DOHH2 (cell line): ENCODE measurements around the gene ROBO2.

Source experiments
- H3F3A ChIP-seq: fragments of 200-600 bp; sonication (generic), shearing (Covaris generic); 2 replicates; pipeline ENCODE4 v1.6.0; 2016; ENCODE audit warnings: antibody characterized with exemption, mild to moderate bottlenecking; ENCODE audit not compliant: control insufficient read depth, insufficient read depth
- H3K27ac ChIP-seq: fragments of 200-600 bp; sonication (generic); 2 replicates; pipeline ENCODE4 v1.5.1; 2014; ENCODE audit warnings: low read depth, mild to moderate bottlenecking, low read length, moderate library complexity
- H3K27me3 ChIP-seq: fragments of 200-600 bp; sonication (generic); 2 replicates; pipeline ENCODE4 v1.6.1; 2014; ENCODE audit warnings: mild to moderate bottlenecking, low read length, mixed read lengths; ENCODE audit not compliant: control insufficient read depth
- H3K36me3 ChIP-seq: fragments of 200-600 bp; sonication (generic); 2 replicates; pipeline ENCODE4 v1.6.1; 2014; ENCODE audit warnings: mild to moderate bottlenecking, low read length, moderate library complexity, mixed read lengths; ENCODE audit not compliant: control insufficient read depth
- H3K4me1 ChIP-seq: fragments of 200-600 bp; sonication (generic); 2 replicates; pipeline ENCODE4 v1.6.1; 2014; ENCODE audit warnings: mild to moderate bottlenecking, low read length, mixed read lengths; ENCODE audit not compliant: control insufficient read depth
- H3K4me2 ChIP-seq: fragments of 200-600 bp; sonication (generic); 2 replicates; pipeline ENCODE4 v1.6.0; 2014; ENCODE audit warnings: mild to moderate bottlenecking, low read length, moderate library complexity
- H3K4me3 ChIP-seq: fragments of 200-600 bp; sonication (generic); 2 replicates; pipeline ENCODE4 v1.5.1; 2014; ENCODE audit warnings: mild to moderate bottlenecking, low read length, mixed read lengths
- H3K79me2 ChIP-seq: fragments of 200-600 bp; sonication (generic); 2 replicates; pipeline ENCODE4 v1.6.1; 2014; ENCODE audit warnings: mild to moderate bottlenecking, low read length, mixed read lengths; ENCODE audit not compliant: control insufficient read depth
- H3K9me2 ChIP-seq: fragments of 200-600 bp; sonication (generic); replicated peaks from 2 replicates; pipeline ENCODE4 v1.6.1; 2014; ENCODE audit warnings: mild to moderate bottlenecking, low read length, mixed read lengths; ENCODE audit not compliant: control insufficient read depth
- H3K9me3 ChIP-seq: fragments of 200-600 bp; sonication (generic); 2 replicates; pipeline ENCODE4 v1.6.1; 2014; ENCODE audit warnings: antibody characterized with exemption, low read length, mixed read lengths; ENCODE audit not compliant: control insufficient read depth, insufficient read depth
- H4K20me1 ChIP-seq: fragments of 200-600 bp; sonication (generic); 2 replicates; pipeline ENCODE4 v1.6.0; 2014; ENCODE audit warnings: low read depth, mild to moderate bottlenecking, antibody characterized with exemption, low read length, moderate library complexity; ENCODE audit not compliant: control insufficient read depth, insufficient read depth
- CTCF ChIP-seq: fragments of 200-600 bp; sonication (generic); IDR thresholded peaks from one replicate; pipeline ENCODE4 v1.5.1; 2014; ENCODE audit warnings: antibody characterized with exemption, mild to moderate bottlenecking, low read depth, low read length; ENCODE audit not compliant: poor library complexity, severe bottlenecking
- EZH2phosphoT487 ChIP-seq: fragments of 200-600 bp; sonication (generic); IDR thresholded peaks from 2 replicates; pipeline ENCODE4 v1.6.1; 2017; ENCODE audit warnings: borderline replicate concordance, mild to moderate bottlenecking, antibody characterized with exemption, low read length, moderate library complexity, mixed read lengths

The ROBO2 gene

GRCh38 chr3:77526573-77527113 is 486.7 kb downstream of the ROBO2 start:
- no peak overlapping the region for H3K4me2 ChIP-seq
- no peaks in the 10 kb centered on the region for H3K79me2 ChIP-seq
- no peaks in the 10 kb centered on the region for H3K36me3 ChIP-seq
- no peaks in the 10 kb centered on the region for H4K20me1 ChIP-seq
- H3K27me3 ChIP-seq: no peaks in the 10 kb centered on the region
- H3K27ac ChIP-seq: no peak overlapping the region
- TF ChIP-seq EZH2phosphoT487 (no peak), CTCF (no peak)
- no peak overlapping the region for H3K4me3 ChIP-seq
- no peaks in the 10 kb centered on the region for H3K4me1 ChIP-seq
- no peaks in the 10 kb centered on the region for H3K9me3 ChIP-seq
- no peaks in the 10 kb centered on the region for H3K9me2 ChIP-seq
- H3F3A ChIP-seq: no peaks in the 10 kb centered on the region

- Histone ChIP-seq H3K4me2 (no peak overlapping the region), H3K4me1 (no peaks in the 10 kb centered on the region), H3K9me2 (no peaks in the 10 kb centered on the region), H4K20me1 (no peaks in the 10 kb centered on the region), H3F3A (no peaks in the 10 kb centered on the region), H3K79me2 (no peaks in the 10 kb centered on the region), H3K27me3 (no peaks in the 10 kb centered on the region), H3K9me3 (no peaks in the 10 kb centered on the region), H3K36me3 (no peaks in the 10 kb centered on the region), H3K4me3 (no peak overlapping the region), H3K27ac (no peak overlapping the region)
- no peak for TF ChIP-seq EZH2phosphoT487
- no peak for TF ChIP-seq CTCF
These were observed 489.6 kb downstream of the ROBO2 start for GRCh38 chr3:77529522-77529921.

GRCh38 chr3:77530870-77531269 is 491.0 kb downstream of the ROBO2 start:
- TF ChIP-seq EZH2phosphoT487 (no peak), CTCF (no peak)
- H3K4me2 ChIP-seq: no peak overlapping the region
- H3K9me3 ChIP-seq: no peaks in the 10 kb centered on the region
- H4K20me1 ChIP-seq: no peaks in the 10 kb centered on the region
- H3K36me3 ChIP-seq: no peaks in the 10 kb centered on the region
- H3F3A ChIP-seq: no peaks in the 10 kb centered on the region
- H3K4me1 ChIP-seq: no peaks in the 10 kb centered on the region
- no peaks in the 10 kb centered on the region for H3K79me2 ChIP-seq
- no peak overlapping the region for H3K4me3 ChIP-seq
- H3K27me3 ChIP-seq: no peaks in the 10 kb centered on the region
- no peaks in the 10 kb centered on the region for H3K9me2 ChIP-seq
- H3K27ac ChIP-seq: no peak overlapping the region
